HG03039 (cell line): Measurements from ENCODE around the gene SMG6.
"Not testable (repeated sequence)": the region's sequence is repeated elsewhere in the genome, so short reads cannot be mapped to it uniquely, and the experiment has no call there.

Experiments
- ATAC-seq: cut with Tn5 transposase; IDR thresholded peaks from one replicate; pipeline ENCODE4 v1.9.1; 2021; ENCODE audit warnings: mild to moderate bottlenecking, moderate library complexity; ENCODE audit not compliant: unreplicated experiment

Gene SMG6

GRCh38 chr17:2309338-2310154 lies 6.0 kb upstream of the SMG6 start:
- ATAC-seq: no peak

- no peak for ATAC-seq
These were observed 1.3 kb upstream of the SMG6 start for GRCh38 chr17:2304931-2305330.

GRCh38 chr17:2302778-2303203 lies 794 bp downstream of the SMG6 start:
- ATAC-seq: no peak

GRCh38 chr17:2299756-2300155 lies 3.8 kb downstream of the SMG6 start:
- no peak for ATAC-seq

GRCh38 chr17:2299136-2299535 lies 4.4 kb downstream of the SMG6 start:
- ATAC-seq: no peak

GRCh38 chr17:2297023-2297422 lies 6.6 kb downstream of the SMG6 start:
- ATAC-seq: no peak

GRCh38 chr17:2295575-2295974 lies 8.0 kb downstream of the SMG6 start:
- no peak for ATAC-seq

- no peak for ATAC-seq
These were observed 11.5 kb downstream of the SMG6 start for GRCh38 chr17:2292100-2292499.

- no peak for ATAC-seq
These were observed 13.6 kb downstream of the SMG6 start for GRCh38 chr17:2289878-2290478.

GRCh38 chr17:2283302-2283701 lies 20.3 kb downstream of the SMG6 start:
- ATAC-seq: no peak

- no peak for ATAC-seq
These were observed 21.2 kb downstream of the SMG6 start for GRCh38 chr17:2282297-2282873.

GRCh38 chr17:2279707-2280106 lies 23.9 kb downstream of the SMG6 start:
- no peak for ATAC-seq

GRCh38 chr17:2277429-2278170 lies 26.0 kb downstream of the SMG6 start:
- no peak for ATAC-seq

GRCh38 chr17:2275722-2276121 lies 27.9 kb downstream of the SMG6 start:
- ATAC-seq: no peak

- no peak for ATAC-seq
These were observed 29.2 kb downstream of the SMG6 start for GRCh38 chr17:2274414-2274813.

- no peak for ATAC-seq
These were observed 31.4 kb downstream of the SMG6 start for GRCh38 chr17:2271985-2272702.

GRCh38 chr17:2267354-2267753 lies 36.2 kb downstream of the SMG6 start:
- ATAC-seq: no peak

- no peak for ATAC-seq
These were observed 36.7 kb downstream of the SMG6 start for GRCh38 chr17:2266865-2267228.

GRCh38 chr17:2266045-2266864 lies 37.3 kb downstream of the SMG6 start:
- ATAC-seq: peak; percentile 57

GRCh38 chr17:2265166-2265565 lies 38.4 kb downstream of the SMG6 start:
- not testable (repeated sequence) for ATAC-seq
